ENCODE data around the gene XCL1.

The XCL1 gene

GRCh38 chr1:168581817-168582572 is 5.6 kb downstream of the XCL1 start:
- Histone ChIP-seq H4K20me1 (ENCODE audit: insufficient read depth, low read length) (no peaks in the 10 kb centered on the region), H3K4me1 (ENCODE audit: low read length) (no peaks in the 10 kb centered on the region), H3K79me2 (ENCODE audit: low read length) (no peaks in the 10 kb centered on the region), H3K9me3 (ENCODE audit: insufficient read depth, low read length) (no peaks in the 10 kb centered on the region), H3K9ac (ENCODE audit: low read length) (no peak overlapping the region), H3K4me3 (ENCODE audit: low read length) (no peak overlapping the region), H3K4me2 (ENCODE audit: low read length) (no peak overlapping the region), H3K27me3 (ENCODE audit: low read depth, low read length) (peaks cover 12% of the 10 kb centered on the region; the same call in 1 of the 2 replicates), H3K36me3 (replicated peaks; ENCODE audit: low read depth, low read length) (no peaks in the 10 kb centered on the region), H2AFZ (ENCODE audit: low read depth, low read length) (no peak overlapping the region), H3K27ac (ENCODE audit: low read length) (no peak overlapping the region)
- TF ChIP-seq CTCF (IDR thresholded peaks at IDR 0.05; ENCODE audit: low read depth, low read length), result no peak
- TF ChIP-seq EZH2phosphoT487 (IDR thresholded peaks at IDR 0.05; ENCODE audit: low read depth), result no peak

GRCh38 chr1:168582688-168583336 is 6.4 kb downstream of the XCL1 start:
- peaks cover 5% of the 10 kb centered on the region; the same call in 1 of the 2 replicates for H3K27me3 ChIP-seq (ENCODE audit: low read depth, low read length)
- H3K9me3 ChIP-seq (ENCODE audit: insufficient read depth, low read length), result no peaks in the 10 kb centered on the region
- no peak overlapping the region for H3K4me3 ChIP-seq (ENCODE audit: low read length)
- H4K20me1 ChIP-seq (ENCODE audit: insufficient read depth, low read length), result no peaks in the 10 kb centered on the region
- no peak overlapping the region for H3K27ac ChIP-seq (ENCODE audit: low read length)
- H3K36me3 ChIP-seq (replicated peaks; ENCODE audit: low read depth, low read length), result no peaks in the 10 kb centered on the region
- no peak overlapping the region for H3K9ac ChIP-seq (ENCODE audit: low read length)
- TF ChIP-seq EZH2phosphoT487 (IDR thresholded peaks at IDR 0.05; ENCODE audit: low read depth), result no peak
- TF ChIP-seq CTCF (IDR thresholded peaks at IDR 0.05; ENCODE audit: low read depth, low read length), result no peak
- no peaks in the 10 kb centered on the region for H3K4me1 ChIP-seq (ENCODE audit: low read length)
- no peaks in the 10 kb centered on the region for H3K79me2 ChIP-seq (ENCODE audit: low read length)
- no peak overlapping the region for H2AFZ ChIP-seq (ENCODE audit: low read depth, low read length)
- H3K4me2 ChIP-seq (ENCODE audit: low read length), result no peak overlapping the region

- Histone ChIP-seq H3K4me2 (ENCODE audit: low read length) (no peak overlapping the region), H3K4me1 (ENCODE audit: low read length) (no peaks in the 10 kb centered on the region), H3K27ac (ENCODE audit: low read length) (no peak overlapping the region), H3K79me2 (ENCODE audit: low read length) (no peaks in the 10 kb centered on the region), H3K9ac (ENCODE audit: low read length) (no peak overlapping the region), H3K9me3 (ENCODE audit: insufficient read depth, low read length) (no peaks in the 10 kb centered on the region), H3K27me3 (ENCODE audit: low read depth, low read length) (no peaks in the 10 kb centered on the region), H3K4me3 (ENCODE audit: low read length) (no peak overlapping the region), H4K20me1 (ENCODE audit: insufficient read depth, low read length) (no peaks in the 10 kb centered on the region), H3K36me3 (replicated peaks; ENCODE audit: low read depth, low read length) (no peaks in the 10 kb centered on the region), H2AFZ (ENCODE audit: low read depth, low read length) (no peak overlapping the region)
- TF ChIP-seq EZH2phosphoT487 (IDR thresholded peaks at IDR 0.05; ENCODE audit: low read depth), result no peak
- TF ChIP-seq CTCF (IDR thresholded peaks at IDR 0.05; ENCODE audit: low read depth, low read length), result no peak
Observed at GRCh38 chr1:168583571-168583970, 7.2 kb downstream of the XCL1 start.

GRCh38 chr1:168585191-168585590 is 8.8 kb downstream of the XCL1 start:
- Histone ChIP-seq H2AFZ (ENCODE audit: low read depth, low read length) (no peak overlapping the region), H3K27me3 (ENCODE audit: low read depth, low read length) (no peaks in the 10 kb centered on the region), H3K4me1 (ENCODE audit: low read length) (no peaks in the 10 kb centered on the region), H3K4me2 (ENCODE audit: low read length) (no peak overlapping the region), H3K36me3 (replicated peaks; ENCODE audit: low read depth, low read length) (no peaks in the 10 kb centered on the region), H3K9ac (ENCODE audit: low read length) (no peak overlapping the region), H3K4me3 (ENCODE audit: low read length) (no peak overlapping the region), H3K9me3 (ENCODE audit: insufficient read depth, low read length) (no peaks in the 10 kb centered on the region), H4K20me1 (ENCODE audit: insufficient read depth, low read length) (no peaks in the 10 kb centered on the region), H3K79me2 (ENCODE audit: low read length) (no peaks in the 10 kb centered on the region), H3K27ac (ENCODE audit: low read length) (no peak overlapping the region)
- TF ChIP-seq CTCF (IDR thresholded peaks at IDR 0.05; ENCODE audit: low read depth, low read length) (no peak), EZH2phosphoT487 (IDR thresholded peaks at IDR 0.05; ENCODE audit: low read depth) (no peak)

Measured in OCI-LY3 (cell line).